Inflammatory macrophage treated with lipopolysaccharide for 1 hour (primary cell): ENCODE measurements around the gene ATRN.
A peak's percentile ranks its signal among the peaks of the same experiment; 100 is the strongest.

Experiments used
- DNase-seq, 2 donors: peaks; one replicate each; pipeline ENCODE4 v3.0.0-alpha.2; 2020 to 2022

The ATRN gene

DNA sequence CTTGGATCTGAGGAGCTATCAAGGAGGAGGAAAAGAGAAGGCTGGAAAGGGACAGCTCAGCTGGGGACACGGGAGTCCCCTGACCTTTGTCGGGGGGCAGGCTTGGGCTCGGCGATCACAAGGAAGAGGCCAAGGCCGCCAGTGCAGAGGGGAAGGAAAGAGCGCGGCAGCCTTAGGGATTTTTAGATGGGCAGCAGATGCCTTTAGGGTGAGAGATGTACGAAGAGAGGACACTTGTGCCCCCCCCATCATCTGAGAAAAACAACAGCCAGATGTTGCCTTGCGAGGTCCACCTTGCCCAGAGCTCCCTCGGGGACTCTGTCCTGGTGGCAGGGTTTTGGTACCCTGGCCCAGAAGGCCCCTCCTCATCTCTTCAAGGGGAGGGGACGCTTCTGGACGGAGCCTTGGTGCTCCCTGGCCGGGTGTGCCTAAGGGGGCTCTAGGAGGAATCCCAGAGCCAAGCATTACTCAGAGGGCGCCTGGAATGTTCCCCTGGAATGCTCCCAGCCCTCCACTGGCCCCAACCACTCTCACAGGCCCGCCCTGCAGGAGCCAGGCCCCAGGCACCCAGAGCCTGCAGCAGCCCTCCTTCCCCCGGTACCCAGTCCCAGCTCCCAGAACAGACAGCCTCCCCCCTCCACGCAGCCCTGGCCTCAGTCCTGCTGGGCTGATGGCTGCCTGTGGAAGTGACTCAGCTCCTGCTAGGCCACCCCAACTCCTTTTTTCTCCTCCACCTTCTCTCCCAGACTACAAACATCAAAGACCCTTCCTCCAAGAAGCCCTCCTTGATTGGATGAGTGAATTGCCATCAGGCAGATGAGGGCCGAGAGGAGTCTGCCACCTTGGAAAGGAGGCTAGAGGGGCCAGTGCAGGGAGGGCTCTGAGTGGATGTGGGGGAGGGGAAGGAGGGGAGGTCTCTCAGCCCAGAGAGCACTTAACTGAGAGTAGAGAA, 209.2 kb downstream of the ATRN start:
- DNase-seq, result no peak

DNA sequence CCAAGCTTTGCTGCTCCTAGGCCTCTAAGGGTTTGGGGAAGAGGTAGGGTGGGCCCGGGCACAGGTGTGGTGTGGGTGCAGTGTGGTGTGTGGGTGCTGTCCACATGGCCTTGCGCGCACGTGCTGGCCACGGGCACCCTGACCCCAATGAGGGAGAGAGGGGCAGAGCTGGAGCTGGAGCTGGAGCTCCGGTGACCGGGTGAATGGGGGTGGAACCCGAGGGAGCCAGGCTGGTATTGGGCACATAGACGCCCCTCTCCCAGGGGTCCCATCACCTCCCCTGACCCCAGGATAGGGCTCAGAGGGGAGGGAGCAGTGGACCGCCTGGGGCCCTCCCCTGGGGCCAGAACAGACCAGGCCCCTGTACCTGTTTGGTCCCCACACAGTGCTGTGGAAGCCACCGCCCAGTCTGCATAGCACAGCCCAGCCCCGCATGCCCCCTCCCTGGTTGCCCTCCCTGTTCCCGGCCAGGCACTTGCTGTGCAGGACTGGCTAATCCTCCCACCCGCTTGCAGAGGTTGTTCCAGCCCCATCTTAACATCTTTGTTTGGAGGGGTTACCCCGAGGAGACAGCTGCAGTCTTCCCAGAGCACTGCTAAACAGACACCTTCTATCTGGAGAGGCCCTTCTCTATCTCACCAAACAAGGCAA, 210.0 kb downstream of the ATRN start:
- no peak for DNase-seq

DNA sequence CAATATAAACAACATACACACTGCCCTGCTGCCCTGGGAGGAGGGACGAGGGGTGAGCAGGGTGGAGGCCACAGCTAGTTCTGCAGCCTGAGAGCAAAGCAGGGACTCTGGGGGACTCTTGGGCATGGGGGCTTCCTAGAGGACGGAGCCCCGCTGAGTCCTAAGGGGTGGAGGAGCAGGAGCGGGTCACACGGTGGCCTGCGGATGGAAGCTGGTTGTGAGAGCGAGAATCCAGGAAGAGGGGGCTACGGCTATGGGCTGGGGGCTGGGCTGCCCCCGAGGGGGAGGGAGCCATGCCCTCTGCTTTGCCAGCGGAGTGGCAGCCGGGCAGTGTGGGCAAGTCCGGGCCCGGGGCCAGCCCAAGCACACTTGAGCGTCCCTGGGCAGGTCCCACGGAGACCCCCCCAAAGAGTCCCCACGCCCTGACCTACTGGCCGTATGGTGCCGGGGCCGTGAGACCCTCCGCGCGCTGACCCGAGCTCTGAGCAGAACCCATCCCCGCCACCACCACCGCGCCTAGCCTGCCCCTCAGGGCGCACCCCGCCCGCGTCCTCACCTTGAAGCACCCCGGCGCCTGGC, 210.6 kb downstream of the ATRN start:
- no peak for DNase-seq

DNA sequence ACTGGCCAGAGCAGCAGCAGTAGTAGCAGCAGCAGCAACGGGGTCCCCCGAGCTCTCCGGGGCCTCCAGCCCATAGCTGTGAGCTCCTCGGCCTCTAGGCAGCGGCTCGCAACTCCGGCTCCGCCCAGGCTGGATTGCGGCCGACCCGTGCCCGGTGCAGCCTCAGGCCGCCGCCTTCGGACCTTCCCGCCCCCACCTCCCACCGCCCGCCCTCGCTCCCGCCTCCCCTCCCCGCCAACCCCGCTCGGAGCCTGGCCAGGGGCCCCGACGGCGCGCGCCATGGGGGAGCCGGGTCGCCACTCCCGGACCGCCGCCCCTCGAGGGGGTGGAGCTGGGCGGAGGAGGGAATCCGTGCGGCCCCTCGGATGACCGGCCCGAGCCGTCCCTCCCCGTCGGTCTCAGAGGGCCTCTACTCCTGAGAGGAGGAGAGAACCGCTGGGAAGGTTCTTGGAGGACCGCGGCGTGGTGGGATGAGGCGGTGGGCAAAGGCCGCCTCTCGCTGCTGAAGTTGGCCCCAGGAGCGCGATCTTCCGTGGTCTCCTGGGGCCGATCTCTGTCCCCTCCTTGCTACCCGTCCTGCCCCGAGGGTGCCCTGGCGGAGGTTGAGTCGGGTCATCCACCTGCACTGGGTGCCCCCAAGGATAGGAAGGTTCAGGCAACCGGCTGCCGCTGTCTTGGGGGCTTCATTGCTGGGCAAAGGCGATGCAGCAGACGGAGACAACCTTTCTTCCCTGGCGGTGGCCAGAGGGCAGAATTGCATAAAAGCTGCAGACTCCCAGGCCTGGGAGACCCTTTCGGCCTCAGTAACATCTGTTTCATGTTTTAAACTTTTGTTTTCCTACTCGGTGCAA, 211.3 kb downstream of the ATRN start, which contains the start of gene ADAM33:
Gene ADAM33 (minus strand): TSS at position 80 of the 851 bp plus-strand sequence. CDS start 6 bp downstream, at position 74.
- DNase-seq, result no peak

DNA sequence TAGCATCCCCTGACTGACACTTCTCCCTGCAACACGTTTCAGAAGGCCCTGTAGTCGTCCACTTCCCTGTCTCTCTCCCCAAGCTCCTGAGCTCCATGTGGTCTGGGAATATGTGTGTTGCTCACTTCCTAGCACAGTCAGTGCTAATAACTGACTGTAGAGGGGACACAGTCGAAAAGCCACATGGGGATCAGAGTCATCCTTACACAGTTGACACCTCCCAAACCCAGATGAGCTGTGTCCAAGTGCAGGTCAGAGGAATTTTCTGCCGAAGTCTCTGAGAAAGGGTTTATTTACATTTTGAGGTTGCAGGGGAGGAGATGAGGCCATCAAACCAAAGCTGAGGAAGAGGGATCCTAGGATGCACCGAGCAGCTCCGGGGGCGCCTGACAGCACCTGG, 214.5 kb downstream of the ATRN start:
- no peak for DNase-seq

DNA sequence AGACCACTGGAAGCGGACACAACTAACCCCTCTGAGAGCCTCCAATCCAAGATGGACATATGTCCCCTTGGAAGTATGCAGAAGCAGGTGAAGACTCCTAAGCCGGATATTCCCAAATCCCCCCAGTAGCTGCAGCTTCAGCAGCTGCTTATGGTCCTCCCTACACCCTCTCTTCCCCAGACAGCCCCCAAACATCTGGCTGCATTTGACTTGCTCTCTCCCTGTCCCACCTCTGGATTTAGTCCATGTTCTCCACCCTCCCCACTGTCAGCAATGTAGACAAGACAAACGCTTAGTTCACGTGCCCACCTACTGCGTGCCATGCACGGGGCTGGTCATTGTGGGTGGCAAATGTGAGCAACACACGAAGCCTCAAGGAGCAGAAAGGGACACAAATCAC, 215.6 kb downstream of the ATRN start:
- no peak for DNase-seq

DNA sequence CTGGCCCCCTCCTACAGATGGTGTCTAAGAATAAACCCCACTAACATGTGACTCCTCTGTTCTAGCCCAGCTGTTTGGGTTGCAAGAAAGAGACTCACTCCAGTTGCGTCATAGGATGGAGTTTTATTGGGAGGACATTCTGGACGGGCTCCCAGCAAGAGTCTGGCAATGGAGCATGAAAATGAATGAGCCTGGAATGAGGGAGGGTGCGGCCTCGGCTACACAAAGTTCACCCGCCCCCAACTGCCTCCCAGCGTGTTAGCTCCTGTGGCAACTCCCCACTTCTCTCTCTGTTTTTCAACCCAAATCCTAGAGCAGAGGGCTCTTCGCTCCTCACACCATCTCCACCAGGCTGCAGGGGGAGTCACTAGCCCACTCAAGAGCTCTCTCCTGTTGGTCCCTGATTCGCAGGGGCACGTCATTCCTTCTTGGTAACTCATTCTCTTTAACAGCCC, 216.1 kb downstream of the ATRN start:
- DNase-seq, result no peak

DNA sequence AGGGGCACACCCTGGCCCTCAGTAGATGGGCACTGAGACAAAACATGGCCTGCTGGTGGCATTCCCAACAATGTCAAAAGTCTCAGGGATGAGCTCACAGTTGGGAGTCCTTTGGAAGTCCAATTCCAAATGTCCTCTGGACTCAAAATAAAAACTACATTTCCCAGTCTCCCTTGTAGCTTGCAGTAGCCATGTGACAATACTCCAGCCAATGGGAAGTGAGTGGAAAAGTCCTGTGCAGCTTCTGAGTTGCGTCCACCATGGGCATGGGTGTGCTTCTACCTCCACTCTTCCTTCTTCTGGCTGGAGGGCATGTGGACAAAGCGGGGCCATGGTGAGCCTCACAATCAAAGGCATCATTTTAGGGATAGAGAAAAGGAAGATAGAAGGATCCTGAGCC, 216.8 kb downstream of the ATRN start:
- peak; percentile 20 to 32 for DNase-seq

DNA sequence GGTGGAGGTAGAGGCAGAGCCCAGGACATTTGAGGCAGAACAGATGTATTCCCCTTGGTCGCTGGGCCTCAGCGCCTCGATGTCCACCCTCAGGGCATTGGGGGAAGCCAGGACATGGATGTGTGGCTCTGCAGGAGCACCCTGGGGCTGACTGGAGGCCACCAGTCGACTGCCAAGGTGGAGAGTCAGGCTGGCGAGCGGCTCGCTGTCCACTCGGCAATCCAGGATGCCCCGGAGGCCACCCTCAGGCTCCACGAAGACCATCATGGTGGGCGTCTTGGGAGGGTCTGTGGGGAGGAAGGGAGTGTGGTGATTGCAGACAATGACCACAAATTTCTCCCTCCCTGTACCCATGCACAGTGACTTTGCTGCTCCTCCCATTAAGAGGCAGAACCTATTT, 219.2 kb downstream of the ATRN start:
- no peak for DNase-seq

DNA sequence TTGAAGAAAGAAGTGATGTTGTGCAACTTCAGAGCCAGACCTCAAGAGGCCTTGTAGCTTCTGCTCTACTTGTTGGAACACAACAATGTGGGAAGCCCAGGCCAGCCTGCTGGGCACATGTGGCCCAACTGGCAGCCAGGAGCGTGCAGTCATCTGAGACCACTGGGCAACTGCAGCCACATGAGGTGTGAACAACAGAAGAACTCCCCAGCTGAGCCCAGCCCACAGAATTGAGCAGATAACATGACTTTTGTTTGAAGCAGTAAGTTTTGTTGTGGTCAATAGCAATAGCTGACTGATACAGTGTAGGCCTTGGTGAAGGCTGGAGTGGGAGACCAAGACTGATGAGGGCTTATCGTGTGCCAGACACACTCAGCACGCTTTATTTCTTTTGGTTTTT, 219.6 kb downstream of the ATRN start:
- no peak for DNase-seq

DNA sequence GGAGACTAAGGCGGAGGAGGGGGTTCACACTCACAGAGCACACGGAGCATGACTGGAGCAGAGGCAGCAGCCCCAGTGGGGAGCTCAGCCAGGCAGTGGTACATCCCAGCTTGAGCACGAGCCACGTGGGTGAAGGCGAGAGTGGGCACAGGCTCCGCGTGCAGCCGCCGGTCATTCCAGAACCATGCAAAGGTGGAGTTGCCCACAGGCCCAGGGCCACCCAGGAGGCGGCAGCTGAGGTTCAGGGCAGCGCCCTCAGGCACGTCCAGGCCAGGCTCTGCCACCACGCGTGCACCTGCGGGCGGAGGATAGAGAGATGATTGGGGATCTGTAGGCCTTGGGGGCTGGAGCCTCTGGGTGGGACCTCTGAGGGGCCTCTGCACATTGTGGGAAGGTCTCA, 220.5 kb downstream of the ATRN start:
- no peak for DNase-seq

DNA sequence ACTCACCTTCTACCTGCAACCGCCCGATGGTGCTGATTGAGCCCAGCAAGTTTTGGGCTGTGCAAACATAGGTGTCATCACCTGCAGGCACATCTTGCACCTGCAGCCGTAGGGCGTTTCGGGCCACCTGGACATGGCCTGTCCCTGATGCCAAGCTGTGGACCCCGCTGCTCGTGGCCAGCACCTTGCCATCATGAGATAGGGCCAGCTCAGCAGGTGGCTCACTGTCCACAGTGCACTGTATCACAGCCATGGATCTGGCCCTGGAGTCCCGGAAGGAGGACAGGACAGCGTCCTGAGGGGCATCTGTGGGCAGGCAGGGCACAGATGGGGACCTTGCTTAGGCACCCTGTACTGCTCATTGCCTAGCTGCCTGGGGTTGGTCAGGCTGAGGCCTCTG, 221.1 kb downstream of the ATRN start:
- DNase-seq, result no peak

DNA sequence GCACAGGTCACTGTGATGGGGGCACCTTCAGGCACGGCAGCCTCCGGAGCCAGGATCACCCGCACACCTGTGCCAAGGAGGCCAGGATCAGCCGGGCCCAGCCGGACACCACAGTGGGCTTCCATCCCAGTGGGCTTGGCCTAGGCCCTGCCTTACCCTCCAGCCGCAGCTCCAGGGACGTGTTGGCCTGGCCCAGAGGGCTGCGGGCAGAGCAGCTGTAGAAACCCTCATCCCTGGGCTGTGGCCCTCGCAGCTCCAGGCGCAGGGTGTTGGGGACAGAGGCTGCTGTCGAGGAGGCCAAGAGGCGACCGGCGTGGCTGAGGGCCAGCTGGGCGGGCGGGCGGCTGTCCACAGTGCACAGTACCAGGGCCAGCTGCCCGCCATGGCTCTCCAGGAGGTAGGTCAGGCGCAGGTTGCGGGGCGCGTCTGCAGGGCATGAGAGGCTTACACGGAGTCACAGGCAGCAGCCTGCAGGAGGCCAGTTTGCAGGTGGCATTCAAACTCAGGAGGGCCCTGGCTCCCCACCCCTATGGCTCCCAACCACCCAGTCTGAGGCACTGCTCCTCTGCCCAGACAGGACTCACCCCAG, 222.0 kb downstream of the ATRN start:
- no peak for DNase-seq

DNA sequence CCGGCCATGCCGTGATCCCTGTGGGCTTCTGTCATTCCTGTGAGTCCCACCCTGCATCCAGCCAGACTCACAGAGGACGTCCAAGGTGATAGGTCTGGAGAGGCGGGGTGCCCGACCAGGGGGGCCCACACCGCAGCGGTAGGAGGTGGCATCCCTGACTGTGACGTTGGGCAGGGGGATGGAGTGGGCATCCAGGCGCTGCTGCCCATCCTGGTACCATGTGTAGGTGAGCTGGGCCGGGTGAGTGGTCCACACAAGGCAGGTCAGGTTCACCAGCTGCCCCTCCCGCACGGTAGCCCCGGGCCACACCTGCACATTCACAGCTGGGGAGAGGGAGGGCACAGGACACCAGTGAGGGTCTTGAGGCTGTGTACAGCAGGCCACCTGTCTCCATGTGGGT, 222.6 kb downstream of the ATRN start:
- DNase-seq, result no peak

DNA sequence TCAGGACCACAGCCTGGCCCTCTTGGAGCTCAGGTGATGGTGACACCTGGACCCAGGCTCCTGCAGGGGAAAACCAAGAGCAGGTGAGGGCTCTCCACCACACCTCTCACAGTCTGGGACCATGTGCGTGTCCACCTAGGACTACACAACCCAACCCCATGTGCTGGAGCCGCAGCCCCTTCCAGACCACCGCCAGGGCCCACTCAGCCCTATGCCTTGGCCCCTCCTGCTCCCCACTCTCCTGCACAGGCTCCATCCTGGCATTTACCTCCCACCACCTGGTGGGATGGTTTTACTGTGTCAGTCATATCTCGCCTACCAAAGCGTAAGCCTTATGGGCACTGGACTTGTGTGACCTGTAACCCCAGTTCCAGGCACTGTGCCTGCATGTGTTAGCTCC, 224.0 kb downstream of the ATRN start:
- DNase-seq, result no peak

DNA sequence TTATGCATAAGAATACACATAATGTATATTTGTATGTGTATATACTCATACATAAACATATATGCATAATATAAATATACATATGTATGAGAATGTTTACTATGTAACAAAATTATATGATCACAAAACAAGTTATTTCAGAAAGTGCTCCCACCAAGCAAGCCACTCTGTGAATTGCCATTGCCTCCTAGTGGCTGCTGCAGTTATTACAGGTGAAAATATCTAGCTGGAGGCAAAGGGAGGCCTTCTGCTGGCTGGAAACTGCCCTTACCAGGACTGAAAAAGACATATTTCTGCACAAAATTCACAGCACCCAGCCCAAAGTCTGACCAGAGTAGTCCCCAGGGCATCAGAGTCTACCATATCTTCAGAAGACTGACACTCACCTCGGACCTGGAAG, 225.4 kb downstream of the ATRN start:
- DNase-seq, result peak in 1 of 2 donors; percentile 59

DNA sequence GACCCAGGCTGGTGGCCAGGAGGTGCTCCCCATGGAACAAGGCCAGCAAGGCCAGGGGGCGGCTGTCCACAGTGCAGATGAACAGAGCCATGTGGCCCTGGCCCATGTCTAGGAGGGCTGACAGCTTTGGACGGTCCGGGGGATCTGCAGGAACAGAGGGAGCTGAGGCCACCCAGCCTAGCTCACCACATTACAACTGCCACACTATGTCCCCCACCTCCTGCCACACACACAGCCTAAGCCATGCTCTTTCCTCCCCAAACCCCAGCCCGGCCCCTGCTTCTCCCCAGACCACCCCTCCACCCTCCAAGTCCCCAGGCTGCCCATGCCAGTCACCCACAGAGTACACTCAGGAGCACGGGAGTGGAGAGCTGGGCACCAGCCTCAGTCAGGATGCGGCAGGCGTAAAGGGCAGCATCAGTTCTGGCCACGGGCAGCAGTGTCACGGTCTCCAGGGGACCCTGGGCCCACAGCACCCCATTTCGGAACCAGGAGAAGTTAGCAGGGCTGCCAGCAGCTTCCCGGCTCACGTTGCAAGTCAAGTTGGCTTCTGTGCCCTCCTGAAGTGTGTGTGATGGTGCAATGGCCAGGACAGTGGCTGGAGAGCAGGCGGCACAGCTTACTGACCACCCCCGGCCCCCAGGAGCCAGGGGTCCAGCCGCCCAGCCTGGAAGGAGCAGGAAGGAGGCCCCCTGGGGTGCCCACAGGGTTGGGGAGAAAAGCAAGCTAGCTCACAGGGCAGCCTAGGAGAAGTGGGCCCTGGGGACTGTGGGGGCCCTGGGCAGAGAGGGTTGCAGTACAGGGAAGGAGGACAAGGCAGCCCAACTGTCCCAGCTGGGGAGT, 226.1 kb downstream of the ATRN start:
- no peak for DNase-seq

DNA sequence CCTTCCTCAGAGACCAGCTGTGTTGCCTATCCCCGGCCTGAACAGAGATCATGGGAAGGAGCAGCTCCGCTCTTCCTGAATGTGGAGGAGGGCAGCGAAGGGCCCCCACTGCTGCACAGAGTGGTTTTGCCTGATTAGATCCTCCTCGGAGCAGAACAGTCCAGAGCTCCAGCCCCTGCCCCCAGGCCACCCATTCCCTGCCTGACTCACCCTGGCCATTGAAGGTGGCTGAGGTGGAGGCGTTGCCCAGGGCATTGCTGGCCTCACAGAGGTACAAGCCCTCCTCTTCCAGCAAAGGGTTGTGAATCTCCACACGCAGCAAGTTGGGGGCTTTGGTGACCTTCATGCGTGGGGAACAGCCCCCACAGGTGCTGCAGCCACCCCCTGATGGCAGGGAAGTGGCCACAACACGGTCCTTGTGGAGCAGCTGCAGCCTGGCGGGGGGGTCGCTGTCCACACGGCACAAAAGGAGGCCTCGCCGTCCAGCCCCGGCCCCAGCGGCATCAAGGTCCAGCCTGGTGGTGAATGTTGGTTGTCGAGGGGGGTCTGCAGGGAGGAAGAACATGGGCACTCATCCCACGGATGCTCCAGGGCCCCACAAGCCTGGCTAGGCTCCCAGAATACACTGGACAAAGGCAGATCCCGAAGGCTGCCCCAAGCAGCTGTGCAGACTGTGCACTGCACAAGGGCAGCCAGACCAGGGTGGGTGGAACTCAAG, 226.9 kb downstream of the ATRN start:
- no peak for DNase-seq

DNA sequence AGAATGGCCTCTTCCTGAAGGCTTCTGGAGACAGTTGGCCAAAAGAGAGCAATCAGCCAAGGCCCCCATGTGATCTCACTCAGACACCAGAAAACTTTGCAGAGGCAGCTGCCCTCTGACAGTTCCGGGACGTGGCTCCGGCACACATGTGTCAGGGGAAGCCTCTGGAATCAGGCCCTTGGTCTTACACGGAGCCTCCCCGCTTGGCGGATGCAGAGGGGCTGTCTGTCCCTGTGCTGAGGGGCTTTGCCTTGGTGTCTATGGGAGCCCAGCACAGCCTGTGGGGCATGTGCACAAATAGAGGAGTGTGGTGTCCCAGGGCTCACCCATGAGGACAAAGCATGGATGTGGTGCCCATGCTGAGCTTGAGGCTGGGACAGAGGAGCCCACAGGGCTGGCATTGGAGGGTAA, 227.8 kb downstream of the ATRN start:
- no peak for DNase-seq

DNA sequence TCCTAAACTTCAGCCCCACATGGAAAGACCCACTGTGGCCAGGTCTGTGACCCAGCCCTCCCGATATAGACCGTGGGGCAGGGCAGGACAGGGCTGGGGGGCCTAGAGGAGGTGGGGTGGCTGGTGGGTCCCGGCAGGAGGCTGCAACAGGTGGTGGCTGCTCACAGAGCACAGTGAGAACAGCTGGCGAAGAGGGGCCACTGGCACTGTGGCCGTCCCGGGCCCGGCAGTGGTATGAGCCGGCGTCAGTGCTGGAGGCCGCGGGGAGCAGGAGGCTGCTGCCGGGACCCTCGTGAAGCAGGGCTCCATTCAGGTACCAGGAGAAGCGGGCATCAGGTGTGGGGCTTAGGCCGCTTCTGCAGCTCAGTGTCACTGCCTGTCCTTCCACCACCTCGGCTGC, 228.2 kb downstream of the ATRN start:
- DNase-seq, result no peak
